Stimulated activated CD4-positive, alpha-beta T cell treated with anti-CD3 and anti-CD28 coated beads, Interleukin-1b, Interleukin-23, amount 100 ng/mL, for 1 hour (primary cell): ENCODE results near the gene RTN1.

ENCODE experiments used
- DNase-seq, 2 donors: peaks; one replicate each; pipeline ENCODE4 v3.0.0-alpha.2; 2020; ENCODE audit warnings: low read depth in 2 of 2

The RTN1 gene

GRCh38 chr14:59788176-59788575, 82.4 kb downstream of the RTN1 start:
- no peak for DNase-seq

GRCh38 chr14:59787045-59787674, 83.4 kb downstream of the RTN1 start:
- DNase-seq, result no peak

- DNase-seq, result no peak
Measured at GRCh38 chr14:59785629-59786028, 84.9 kb downstream of the RTN1 start.

GRCh38 chr14:59782760-59783159, 87.8 kb downstream of the RTN1 start:
- DNase-seq, result no peak

- DNase-seq, result no peak
Measured at GRCh38 chr14:59777006-59777579, 93.5 kb downstream of the RTN1 start.

GRCh38 chr14:59776468-59776867, 94.1 kb downstream of the RTN1 start:
- no peak for DNase-seq

GRCh38 chr14:59772233-59772632, 98.3 kb downstream of the RTN1 start:
- DNase-seq, result no peak

- no peak for DNase-seq
Measured at GRCh38 chr14:59771577-59771976, 99.0 kb downstream of the RTN1 start.

- no peak for DNase-seq
Measured at GRCh38 chr14:59769586-59769985, 101.0 kb downstream of the RTN1 start.

GRCh38 chr14:59768855-59769375, 101.7 kb downstream of the RTN1 start:
- DNase-seq, result no peak

GRCh38 chr14:59761851-59762250, 108.7 kb downstream of the RTN1 start:
- no peak for DNase-seq

- no peak for DNase-seq
Measured at GRCh38 chr14:59755409-59756135, 115.0 kb downstream of the RTN1 start.

GRCh38 chr14:59754256-59754655, 116.3 kb downstream of the RTN1 start:
- no peak for DNase-seq

GRCh38 chr14:59753512-59753911, 117.1 kb downstream of the RTN1 start:
- no peak for DNase-seq

- no peak for DNase-seq
Measured at GRCh38 chr14:59751578-59751977, 119.0 kb downstream of the RTN1 start.

- no peak for DNase-seq
Measured at GRCh38 chr14:59739794-59740193, 130.8 kb downstream of the RTN1 start.

- no peak for DNase-seq
Measured at GRCh38 chr14:59728304-59728703, 142.3 kb downstream of the RTN1 start.

- DNase-seq, result no peak
Measured at GRCh38 chr14:59727073-59727661, 143.4 kb downstream of the RTN1 start.

GRCh38 chr14:59711080-59711479, 159.5 kb downstream of the RTN1 start:
- DNase-seq, result no peak

- DNase-seq, result no peak
Measured at GRCh38 chr14:59707778-59708561, 162.6 kb downstream of the RTN1 start.

- no peak for DNase-seq
Measured at GRCh38 chr14:59705866-59706265, 164.7 kb downstream of the RTN1 start.

- DNase-seq, result no peak
Measured at GRCh38 chr14:59705245-59705644, 165.3 kb downstream of the RTN1 start.
